Motor neuron (in vitro differentiated cells): ENCODE results near the gene RPL28. TPM values are rescaled to one million over a fixed set of nuclear protein-coding genes. Genes with fewer than 3 reads are reported as not detected.

Source experiments
- ATAC-seq, 8 experiments: fragments of 200-7000 bp; cut with Tn5 transposase; replicated peaks in 6 of 8; 2 replicates each; pipeline ENCODE4 v1.8.0; 2021; ENCODE audit warnings: mild to moderate bottlenecking in 8 of 8, moderate library complexity in 8 of 8
- H3K27ac ChIP-seq, 2 donors: fragments of 250-450 bp; sonication (Bioruptor Pico); 2 replicates each; pipeline ENCODE4 v1.9.0; 2021; ENCODE audit warnings: antibody characterized with exemption in 2 of 2, mild to moderate bottlenecking in 2 of 2, moderate library complexity in 1 of 2
- H3K4me1 ChIP-seq, 2 donors: fragments of 250-450 bp; sonication (Bioruptor Pico); replicated peaks in 1 of 2; 2 replicates each; pipeline ENCODE4 v1.6.1; 2021; ENCODE audit warnings: antibody characterized with exemption in 2 of 2, mild to moderate bottlenecking in 2 of 2, moderate library complexity in 1 of 2
- H3K4me3 ChIP-seq, 5 donors: fragments of 250-450 bp; sonication (Bioruptor Pico); 2 replicates each; pipeline ENCODE4 v1.9.0; 2021; ENCODE audit warnings: antibody characterized with exemption in 5 of 5, mild to moderate bottlenecking in 5 of 5, moderate library complexity in 4 of 5
- WGBS, 10 experiments: fragments of 450-650 bp; shearing (Covaris generic); methylation state at CpG; one replicate each; pipeline ENCODE4 v1.0.0; 2022; 5-methylcytosine and 5-hydroxymethylcytosine counted together
- in situ Hi-C, 9 experiments: fragments of 400-800 bp; cut with MboI; loops; one replicate each; pipeline ENCODE4 v1.15.0; 2021; ENCODE audit warnings: low sequenced_read_pairs in 9 of 9, low pct_unique_long_range_greater_than_20kb in 2 of 9; ENCODE audit not compliant: unreplicated experiment in 9 of 9
- total RNA-seq, 8 experiments: library from RNA; unstranded; fragments of 300-600 nt; gene quantifications; 2 replicates each; pipeline versions ENCODE4 v1.2.3 to v1.2.4, GENCODE V29; 2022

RPL28 gene
- 1,000 to 10,000 TPM in 2 of 8 experiments, 100 to 1,000 TPM in 6; 362 to 1,444 (median 673) TPM for total RNA-seq

DNA sequence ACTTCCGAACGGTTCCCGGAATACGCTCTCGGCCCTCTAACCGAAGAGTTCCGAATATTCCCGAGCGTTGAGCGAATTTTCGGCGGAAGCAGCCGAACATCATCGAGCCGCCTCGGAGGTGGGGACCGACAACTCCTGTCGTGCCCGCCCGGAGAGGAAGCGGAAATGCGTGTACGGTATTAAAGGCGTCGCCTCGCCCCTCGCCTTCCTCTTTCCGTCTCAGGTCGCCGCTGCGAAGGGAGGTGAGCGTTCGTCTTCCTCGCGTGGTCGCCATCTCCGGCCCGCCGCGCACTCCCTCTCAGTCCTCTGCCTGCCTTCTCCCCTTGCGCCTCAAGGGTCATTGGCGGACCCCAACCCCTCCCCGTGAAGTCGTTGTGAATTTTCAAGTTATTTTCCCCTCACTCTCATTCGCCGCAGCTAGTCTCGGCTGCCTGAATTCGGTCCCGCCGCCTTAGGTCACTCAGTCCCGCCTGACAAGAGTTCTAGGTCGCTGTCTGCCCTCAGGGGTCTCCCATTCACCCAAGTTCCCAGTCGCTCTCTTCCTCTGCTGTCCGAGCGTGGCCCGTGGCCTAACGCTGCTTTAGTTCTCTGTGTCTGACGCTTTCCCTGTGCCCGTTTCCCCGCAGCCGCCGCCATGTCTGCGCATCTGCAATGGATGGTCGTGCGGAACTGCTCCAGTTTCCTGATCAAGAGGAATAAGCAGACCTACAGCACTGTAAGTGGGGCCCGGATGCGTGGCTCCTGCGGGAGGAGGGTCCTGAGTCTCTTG is at the start of gene RPL28:
RPL28 (plus strand) TSS at position 209 of the 769 bp plus-strand sequence; CDS start at position 635, 426 bp downstream.
- peak; percentile 70 to 87 (median 82) for ATAC-seq
- in situ Hi-C loops = no loop called here
- Histone ChIP-seq H3K27ac (peak within 1 kb of the TSS; percentile 82 to 86), H3K4me1 (peaks cover 30 to 47% of the 10 kb centered on the region in 2 donors), H3K4me3 (peak within 1 kb of the TSS; percentile 68 to 89 (median 76))
- 0 to 2% (median 0%) methylated on average over 1 to 41 of the region's 68 CpGs; no CpG with 5 or more reads in 3 of the 10 experiments for WGBS, 10 experiments

DNA sequence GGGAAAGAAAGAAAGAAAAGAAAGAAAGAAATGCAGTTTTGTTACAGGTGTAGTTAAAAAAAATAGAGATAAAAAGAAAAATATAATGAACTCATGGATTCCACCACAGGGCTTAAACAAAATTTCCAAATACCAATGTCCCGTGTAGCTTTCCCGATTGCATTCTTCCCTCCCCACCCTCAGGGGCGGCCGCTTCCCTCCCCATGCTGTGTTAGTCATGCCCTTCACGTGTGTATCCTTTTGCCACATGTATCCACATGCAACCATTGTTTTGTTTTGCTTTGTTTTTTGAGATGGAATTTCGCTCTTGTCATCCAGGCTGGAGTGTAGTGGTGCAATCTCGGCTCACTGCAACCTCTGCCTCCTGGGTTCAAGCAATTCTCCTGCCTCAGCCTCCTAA is 49.6 kb upstream of the RPL28 start:
- Histone ChIP-seq H3K4me3 (no peak overlapping the region), H3K27ac (no peak overlapping the region), H3K4me1 (peaks cover 0 to 5% of the 10 kb centered on the region in 2 donors)
- ATAC-seq = no peak
- 1 to 88% (median 67%) methylated on average over 2 to 7 of the region's 7 CpGs; no CpG with 5 or more reads in 2 of the 10 experiments for WGBS, 10 experiments
- in situ Hi-C loops = no loop called here

DNA sequence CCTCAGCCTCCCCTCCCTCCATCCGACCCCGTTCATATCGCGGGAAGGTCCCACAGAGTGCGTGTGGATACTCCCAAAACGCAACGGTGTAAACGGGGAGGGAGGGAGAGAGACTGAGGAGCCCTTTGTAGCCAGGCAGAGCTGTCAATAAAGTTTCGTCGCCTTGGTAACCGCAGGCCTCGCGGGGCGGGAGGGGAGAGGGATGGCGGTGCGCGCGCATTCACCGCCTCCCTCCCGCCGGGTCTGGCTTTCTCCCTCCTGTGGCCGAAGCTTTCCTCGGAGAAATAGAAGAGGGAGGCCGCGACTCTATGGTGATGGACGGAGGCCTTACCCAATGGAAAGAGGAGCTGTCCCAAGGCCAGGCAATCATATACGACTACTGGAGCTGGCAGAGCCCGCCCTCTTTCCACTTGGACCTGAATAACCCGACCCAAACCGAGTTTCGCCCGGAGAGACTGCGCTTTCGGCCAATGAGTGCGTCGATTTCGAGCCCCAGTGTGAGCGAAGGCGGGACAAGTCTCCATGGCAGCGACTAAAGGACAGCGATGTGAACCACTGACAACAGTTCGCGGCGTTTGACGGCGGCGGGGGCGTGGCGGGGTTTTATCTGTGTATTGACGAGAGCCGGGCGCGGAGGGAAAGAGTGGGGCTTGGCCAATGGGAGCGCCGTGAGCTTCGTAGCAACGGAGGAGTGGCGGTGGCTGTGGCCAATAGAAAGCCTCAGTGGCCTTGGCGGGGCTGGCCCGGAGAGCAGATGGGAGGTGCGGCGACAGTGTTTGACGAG is 46.4 kb upstream of the RPL28 start, which contains the start of gene KMT5C:
KMT5C (plus strand) TSS at position 772 of the 784 bp plus-strand sequence. CDS start 2,061 bp downstream, outside the sequence.
- peaks cover 6 to 8% of the 10 kb centered on the region in 2 donors for H3K4me1 ChIP-seq
- peak within 1 kb of the TSS; percentile 94 to 100 for H3K27ac ChIP-seq
- ATAC-seq = peak; percentile 74 to 88 (median 85)
- peak within 1 kb of the TSS; percentile 49 to 62 (median 56) for H3K4me3 ChIP-seq
- 0 to 3% (median 0%) methylated on average over 1 to 16 of the region's 63 CpGs; no CpG with 5 or more reads in 5 of the 10 experiments for WGBS, 10 experiments
- in situ Hi-C loops = no loop called here

DNA sequence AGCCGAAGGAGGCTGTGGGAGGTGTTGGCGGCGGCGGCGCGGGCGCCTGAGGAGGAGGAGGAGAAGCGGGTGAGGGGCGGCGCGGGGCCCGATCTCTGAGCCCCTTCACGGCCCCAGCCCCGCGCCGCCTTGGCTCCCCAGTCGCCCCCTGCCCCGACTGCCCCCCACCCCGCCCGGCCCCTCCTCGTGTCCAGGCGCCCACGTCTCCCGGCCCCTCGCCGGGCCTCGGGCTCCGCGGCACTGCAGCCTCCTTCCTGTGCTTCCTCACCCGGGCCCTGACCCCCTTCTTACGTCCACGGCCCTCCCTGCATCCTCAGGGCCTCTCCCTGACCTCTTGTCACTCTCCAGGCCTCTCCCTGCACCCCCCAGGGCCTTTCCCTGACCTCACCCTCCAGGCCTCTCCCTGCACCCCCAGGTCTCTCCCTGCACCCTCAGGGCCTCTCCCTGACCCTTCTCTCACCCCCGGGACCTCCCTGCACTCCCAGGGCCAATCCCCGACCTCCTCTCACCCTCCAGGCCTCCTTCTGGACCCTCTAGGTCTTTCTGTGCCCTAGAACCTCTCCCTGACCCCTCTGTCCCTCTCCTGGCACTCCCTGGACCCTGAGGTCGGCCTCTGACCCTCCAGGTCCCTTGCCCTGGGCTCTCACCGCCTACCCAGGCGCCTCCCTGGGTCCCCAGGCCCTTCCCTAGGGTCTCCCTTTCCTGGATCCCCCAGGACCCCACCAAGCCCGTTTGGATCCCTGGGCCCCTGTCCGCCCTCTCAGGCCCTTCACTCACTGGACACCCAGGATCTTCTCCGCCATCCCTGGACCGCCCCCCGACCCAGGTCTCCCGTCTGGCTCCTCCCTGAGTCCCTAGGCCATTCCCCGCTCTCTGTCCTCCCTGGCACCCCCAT is 45.6 kb upstream of the RPL28 start:
- Histone ChIP-seq H3K4me1 (peaks cover 6 to 8% of the 10 kb centered on the region in 2 donors), H3K4me3 (peak overlapping the region; percentile 49 to 62 (median 56)), H3K27ac (peak overlapping the region; percentile 86 to 88)
- in situ Hi-C loops = no loop called here
- peak in 2 of 8 experiments; percentile 3 to 13 for ATAC-seq
- WGBS, 10 experiments = 0% methylated on average over 2 of the region's 44 CpGs; no CpG with 5 or more reads in 9 of the 10 experiments

DNA sequence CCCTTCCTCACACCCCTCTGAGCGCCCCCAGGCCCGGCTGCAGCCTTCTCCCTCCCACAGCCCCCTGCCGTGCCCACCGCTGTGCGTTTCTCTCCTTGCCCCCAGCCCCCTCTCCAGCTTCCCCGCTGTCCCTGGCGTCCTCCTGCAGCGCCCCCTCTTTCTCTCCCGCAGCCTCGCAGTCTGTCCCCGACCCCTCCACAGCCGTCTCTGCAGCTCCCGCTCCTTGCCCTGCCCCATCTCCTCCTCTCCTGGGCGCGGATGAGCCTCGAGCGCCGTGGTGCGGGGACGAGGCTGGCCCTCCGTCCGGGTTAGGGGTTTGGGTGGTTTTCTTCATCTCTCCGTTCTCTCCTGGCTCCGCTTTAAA is 45.0 kb upstream of the RPL28 start:
- ATAC-seq = peak in 5 of 8 experiments; percentile 4 to 20 (median 12)
- WGBS, 10 experiments = no CpG with 5 or more reads among the region's 24 CpGs
- Histone ChIP-seq H3K27ac (peak overlapping the region; percentile 86 to 88), H3K4me1 (peaks cover 8 to 10% of the 10 kb centered on the region in 2 donors), H3K4me3 (peak overlapping the region; percentile 49 to 62 (median 56))
- in situ Hi-C loops = no loop called here

DNA sequence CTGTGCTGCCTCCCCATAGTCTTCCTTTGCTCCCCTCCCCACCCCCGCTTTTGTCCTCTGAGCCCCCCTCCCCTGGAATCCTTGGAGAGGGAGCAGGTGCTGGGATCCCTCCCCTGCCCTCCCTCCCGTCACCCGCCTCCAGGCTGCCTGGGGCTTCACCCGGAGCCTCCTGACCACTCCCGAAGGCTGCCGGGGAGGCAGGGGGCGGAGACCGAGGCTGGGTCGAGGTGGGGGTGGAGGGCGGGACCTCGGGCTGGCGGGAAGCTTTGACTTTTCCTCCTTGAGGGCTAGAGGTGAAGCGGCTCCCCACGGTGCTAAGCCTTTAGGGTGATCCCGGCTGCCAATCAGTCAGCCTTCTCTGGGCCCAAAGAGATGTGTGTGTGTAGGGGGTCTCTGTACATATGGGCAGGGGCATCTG is 44.6 kb upstream of the RPL28 start:
- Histone ChIP-seq H3K27ac (peak overlapping the region; percentile 86 to 88), H3K4me3 (peak overlapping the region; percentile 49 to 62 (median 56)), H3K4me1 (peaks cover 8 to 15% of the 10 kb centered on the region in 2 donors)
- in situ Hi-C loops = no loop called here
- no CpG with 5 or more reads among the region's 15 CpGs for WGBS, 10 experiments
- peak in 6 of 8 experiments; percentile 2 to 16 (median 8) for ATAC-seq

DNA sequence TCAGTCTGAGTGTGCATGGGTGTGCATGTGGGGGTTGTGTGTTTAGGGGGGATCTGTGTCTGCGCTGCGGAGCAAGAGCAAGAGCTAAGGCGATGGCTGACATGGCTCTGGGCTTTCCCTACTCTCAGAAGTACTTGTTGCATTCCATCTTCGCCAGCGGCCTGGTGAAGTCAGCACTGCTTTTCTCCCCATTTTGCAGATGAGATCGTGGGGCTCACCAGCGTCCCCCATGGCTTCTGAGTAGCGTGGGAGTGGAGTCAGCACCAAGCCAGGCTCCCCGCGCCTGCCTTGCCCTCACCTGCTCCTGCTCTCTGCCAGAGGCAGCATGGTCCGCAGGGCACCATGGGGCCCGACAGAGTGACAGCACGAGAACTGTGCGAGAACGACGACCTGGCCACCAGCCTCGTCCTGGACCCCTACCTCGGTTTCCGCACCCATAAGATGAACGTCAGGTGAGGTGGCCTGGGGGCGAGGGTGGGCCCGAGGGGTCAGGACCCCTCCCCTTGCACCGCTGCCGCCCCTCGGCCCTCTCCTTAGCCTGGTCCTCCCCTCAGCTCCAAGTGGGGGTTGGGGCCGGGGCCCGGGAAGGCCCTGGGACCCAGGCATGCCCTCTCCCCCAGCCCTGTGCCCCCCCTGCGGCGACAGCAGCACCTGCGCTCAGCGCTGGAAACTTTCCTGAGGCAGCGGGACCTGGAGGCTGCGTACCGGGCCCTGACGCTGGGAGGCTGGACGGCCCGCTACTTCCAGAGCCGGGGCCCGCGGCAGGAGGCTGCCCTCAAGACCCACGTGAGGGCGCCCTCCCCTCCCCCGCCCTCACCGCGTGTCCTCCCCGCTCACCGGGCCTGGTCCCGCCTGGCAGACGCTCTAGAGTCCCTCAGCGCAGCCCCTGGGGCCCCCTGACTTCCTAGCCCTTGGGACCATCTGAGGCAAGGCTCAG is 43.9 kb upstream of the RPL28 start:
- H3K27ac ChIP-seq = no peak overlapping the region
- in situ Hi-C loops = no loop called here
- H3K4me3 ChIP-seq = peak overlapping the region; percentile 49 to 62 (median 56)

DNA sequence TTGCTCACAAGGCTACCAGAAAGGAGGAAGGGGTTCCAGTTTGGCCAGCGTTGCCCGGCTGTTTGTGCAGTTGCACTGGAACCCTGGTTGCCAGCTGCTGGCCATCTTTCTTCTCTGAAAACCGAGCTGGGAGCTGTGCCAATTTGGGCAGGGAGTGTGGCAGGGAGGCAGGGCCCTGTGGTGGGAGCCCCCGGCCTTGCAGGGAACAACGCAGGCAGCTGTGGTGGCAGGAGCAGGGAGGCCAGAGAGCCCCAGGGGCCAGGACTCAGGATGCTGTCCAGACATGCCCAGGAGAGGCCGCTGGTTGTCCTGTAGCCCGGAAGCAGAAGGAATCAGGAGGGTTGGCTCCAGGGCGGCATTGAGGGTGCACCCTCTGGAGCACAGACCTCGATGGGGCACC is 41.3 kb upstream of the RPL28 start:
- H3K27ac ChIP-seq = no peak overlapping the region
- ATAC-seq = no peak
- H3K4me1 ChIP-seq = peaks cover 25 to 44% of the 10 kb centered on the region in 2 donors
- no peak overlapping the region for H3K4me3 ChIP-seq
- in situ Hi-C loops = no loop called here
- 40 to 80% methylated on average over 1 of the region's 9 CpGs; no CpG with 5 or more reads in 8 of the 10 experiments for WGBS, 10 experiments

More for the DNA sequence above, 43.9 kb upstream of the RPL28 start:
- 51 to 80% (median 80%) methylated on average over 2 to 6 of the region's 50 CpGs; no CpG with 5 or more reads in 7 of the 10 experiments for WGBS, 10 experiments
- H3K4me1 ChIP-seq = peaks cover 8 to 19% of the 10 kb centered on the region in 2 donors
- no peak for ATAC-seq

DNA sequence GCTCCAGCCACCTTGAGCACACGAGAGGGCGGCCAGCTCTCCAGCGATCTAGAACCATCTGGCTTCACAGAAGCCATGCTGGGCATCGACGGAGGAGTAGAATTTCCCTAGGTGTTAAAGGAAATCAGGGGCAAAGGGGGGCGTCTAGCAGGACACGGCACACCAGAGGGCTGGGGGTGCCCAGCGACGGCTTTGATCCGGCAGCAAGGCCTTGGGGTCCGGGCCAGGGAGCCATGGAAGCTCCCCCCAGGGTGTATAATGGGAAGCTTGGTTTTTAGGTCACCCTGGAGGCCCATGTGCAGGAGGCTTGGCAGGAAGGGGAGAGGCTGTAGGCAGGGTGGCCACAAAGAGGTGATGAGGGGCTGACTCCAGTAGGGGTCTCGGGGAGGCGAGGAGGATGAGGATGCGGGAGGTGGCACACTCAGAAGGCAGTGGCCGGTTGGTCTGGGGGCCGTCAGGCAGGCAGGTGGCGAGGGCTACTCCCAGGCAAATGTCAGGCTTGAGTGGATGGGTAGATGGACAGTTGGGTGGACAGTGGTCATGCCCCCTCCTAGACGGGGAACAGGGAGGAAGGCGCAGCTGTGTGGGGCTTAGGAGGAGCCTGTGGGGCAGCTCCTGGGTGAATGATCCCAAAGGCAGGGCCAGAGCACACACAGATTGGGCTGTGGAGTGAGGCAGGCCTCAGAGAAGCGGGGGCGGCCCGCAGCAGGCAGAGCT is 40.5 kb upstream of the RPL28 start:
- no peak overlapping the region for H3K27ac ChIP-seq
- in situ Hi-C loops = no loop called here
- H3K4me1 ChIP-seq = peaks cover 25 to 44% of the 10 kb centered on the region in 2 donors
- no peak for ATAC-seq
- 71 to 100% (median 86%) methylated on average over 3 to 8 of the region's 22 CpGs; no CpG with 5 or more reads in 7 of the 10 experiments for WGBS, 10 experiments
- no peak overlapping the region for H3K4me3 ChIP-seq

DNA sequence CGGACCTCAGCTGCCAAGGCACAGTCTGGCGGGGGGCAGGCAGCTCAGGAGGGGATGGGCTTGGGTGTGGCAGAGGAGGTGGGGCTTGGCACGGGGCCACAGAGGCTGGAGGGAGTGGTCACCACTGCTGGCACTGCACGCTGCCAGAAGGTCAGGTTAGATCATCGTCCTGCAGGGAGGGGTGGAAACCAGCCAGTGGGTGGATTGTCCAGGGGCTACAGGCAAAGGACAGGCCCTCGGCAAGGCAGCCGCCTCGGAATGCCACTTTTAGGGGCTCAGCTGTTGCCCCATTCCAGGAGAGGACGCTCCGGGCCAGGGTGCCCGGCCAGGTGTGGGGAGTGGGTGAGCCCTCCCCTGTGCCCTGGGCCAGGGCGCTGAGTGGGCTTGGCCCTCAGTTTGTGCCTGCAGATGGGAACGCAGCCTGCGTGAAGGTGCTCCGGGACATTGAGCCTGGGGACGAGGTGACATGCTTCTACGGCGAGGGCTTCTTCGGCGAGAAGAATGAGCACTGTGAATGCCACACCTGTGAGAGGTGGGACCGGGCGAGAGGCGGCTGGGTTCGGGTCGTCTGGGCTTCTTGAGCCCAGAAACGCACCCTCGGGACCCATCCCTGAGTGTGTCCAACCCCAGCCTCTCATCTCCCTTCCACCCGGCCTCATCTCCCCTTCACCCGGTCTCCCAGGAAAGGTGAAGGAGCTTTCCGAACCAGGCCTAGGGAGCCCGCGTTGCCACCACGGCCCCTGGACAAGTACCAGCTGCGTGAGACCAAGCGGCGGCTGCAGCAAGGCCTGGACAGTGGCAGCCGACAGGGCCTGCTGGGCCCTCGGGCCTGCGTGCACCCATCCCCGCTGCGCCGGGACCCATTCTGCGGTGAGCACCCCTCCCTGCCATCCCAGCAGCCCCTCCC is 39.7 kb upstream of the RPL28 start:
- no peak overlapping the region for H3K27ac ChIP-seq
- peak in 7 of 8 experiments; percentile 6 to 61 (median 37) for ATAC-seq
- WGBS, 10 experiments = 70 to 100% (median 95%) methylated on average over 2 to 12 of the region's 43 CpGs; no CpG with 5 or more reads in 6 of the 10 experiments
- peaks cover 25 to 44% of the 10 kb centered on the region in 2 donors for H3K4me1 ChIP-seq
- in situ Hi-C loops = no loop called here
- H3K4me3 ChIP-seq = no peak overlapping the region
